NCI-H2196 (cell line): ENCODE measurements around the gene XPOT.

Experiments
- DNase-seq: peaks from one replicate; lab custom pipeline; 2025; ENCODE audit not compliant: unreplicated experiment; lab: John Stamatoyannopoulos, UW

Gene XPOT

GRCh38 chr12:64419696-64420095 lies 15.5 kb downstream of the XPOT start:
- DNase-seq, result no peak

GRCh38 chr12:64427988-64428387 lies 23.8 kb downstream of the XPOT start:
- no peak for DNase-seq

- DNase-seq, result no peak
Measured at GRCh38 chr12:64428956-64429355, 24.8 kb downstream of the XPOT start.

- DNase-seq, result no peak
Measured at GRCh38 chr12:64430886-64431285, 26.7 kb downstream of the XPOT start.

- DNase-seq, result no peak
Measured at GRCh38 chr12:64431791-64432190, 27.6 kb downstream of the XPOT start.

- no peak for DNase-seq
Measured at GRCh38 chr12:64433915-64434314, 29.7 kb downstream of the XPOT start.

- DNase-seq, result no peak
Measured at GRCh38 chr12:64440100-64440499, 35.9 kb downstream of the XPOT start.

GRCh38 chr12:64445490-64445889 lies 41.3 kb downstream of the XPOT start:
- no peak for DNase-seq

GRCh38 chr12:64446295-64446694 lies 42.1 kb downstream of the XPOT start:
- no peak for DNase-seq

GRCh38 chr12:64450057-64450640 lies 46.0 kb downstream of the XPOT start:
- no peak for DNase-seq

- no peak for DNase-seq
Measured at GRCh38 chr12:64450711-64451486, 46.7 kb downstream of the XPOT start.

- DNase-seq, result peak; percentile 94
Measured at GRCh38 chr12:64451687-64452558, 47.7 kb downstream of the XPOT start, which contains the start of gene TBK1. Gene TBK1 (plus strand): TSS chr12:64452120. CDS start chr12:64455871, 3,751 bp downstream.

- peak; percentile 15 for DNase-seq
Measured at GRCh38 chr12:64452559-64453329, 48.6 kb downstream of the XPOT start.

- DNase-seq, result no peak
Measured at GRCh38 chr12:64455506-64455905, 51.3 kb downstream of the XPOT start.

GRCh38 chr12:64456119-64456518 lies 51.9 kb downstream of the XPOT start:
- DNase-seq, result no peak

- no peak for DNase-seq
Measured at GRCh38 chr12:64457032-64457431, 52.8 kb downstream of the XPOT start.

GRCh38 chr12:64457466-64457865 lies 53.3 kb downstream of the XPOT start:
- no peak for DNase-seq

- no peak for DNase-seq
Measured at GRCh38 chr12:64457923-64458322, 53.7 kb downstream of the XPOT start.

- DNase-seq, result no peak
Measured at GRCh38 chr12:64459394-64459891, 55.3 kb downstream of the XPOT start.

GRCh38 chr12:64461634-64462414 lies 57.6 kb downstream of the XPOT start:
- DNase-seq, result no peak
